MV-4-11 (cell line): ENCODE data around the gene BLOC1S5.
"Not testable (repeated sequence)": the region's sequence is repeated elsewhere in the genome, so short reads cannot be mapped to it uniquely, and the experiment has no call there.

Experiments used
- DNase-seq: peaks from one replicate; lab custom pipeline; 2025; lab: John Stamatoyannopoulos, UW

The BLOC1S5 gene

DNA sequence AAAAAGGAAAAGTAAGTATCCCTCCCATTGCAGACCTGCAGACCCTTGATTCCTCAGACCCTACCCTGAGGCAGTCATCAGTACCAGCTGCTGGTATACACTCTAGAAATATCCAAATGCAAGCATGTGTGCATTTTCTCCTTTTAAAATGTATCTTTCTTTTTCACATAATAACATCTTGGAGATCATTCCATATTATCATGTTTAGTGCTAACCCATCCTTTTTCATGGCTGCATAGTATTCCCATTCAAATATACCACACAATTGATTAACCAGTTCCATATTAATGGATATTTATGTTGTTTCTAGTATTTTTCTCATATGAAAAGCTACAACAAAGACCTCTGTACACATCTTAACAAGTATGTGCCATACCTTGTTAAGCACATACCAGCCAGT, 70.8 kb downstream of the BLOC1S5 start:
- no peak for DNase-seq

DNA sequence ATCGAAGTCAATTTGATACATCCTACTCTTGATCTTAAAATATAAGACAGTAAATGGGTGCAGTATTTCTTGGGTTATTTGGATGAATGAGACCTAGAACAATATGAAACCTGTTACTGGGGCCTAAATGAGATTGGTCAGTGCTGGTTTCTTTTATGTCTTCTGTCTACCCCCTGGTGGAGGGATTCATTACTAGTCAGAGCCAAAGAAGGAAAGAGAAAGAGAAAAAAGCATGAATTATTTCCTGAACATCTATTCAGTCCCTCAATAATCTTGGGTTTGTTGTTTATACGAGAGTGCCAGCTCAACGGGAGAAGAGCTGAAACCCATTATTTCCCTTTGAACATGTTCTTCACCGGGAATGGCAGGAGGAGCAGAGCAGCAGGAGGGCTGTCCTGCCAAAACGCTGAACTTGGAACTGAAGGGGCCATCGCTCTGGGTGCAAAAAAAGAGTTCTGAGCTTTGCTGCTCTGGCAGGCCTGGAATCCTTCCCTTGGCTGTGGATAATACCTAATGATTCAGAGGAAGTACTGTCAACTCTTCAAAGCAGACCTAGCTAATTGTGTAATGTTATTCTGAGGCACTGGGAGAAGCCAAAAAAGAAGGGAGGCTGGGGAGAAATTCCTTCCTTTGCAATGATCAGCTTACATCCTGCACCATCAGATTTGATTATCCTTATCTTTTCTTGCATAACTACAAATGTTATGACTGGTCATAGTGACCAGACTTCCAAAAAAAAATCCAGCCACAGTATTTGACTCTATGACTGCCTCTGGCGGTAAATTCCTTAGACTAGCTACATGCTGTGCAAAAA, 72.0 kb downstream of the BLOC1S5 start:
- no peak for DNase-seq

DNA sequence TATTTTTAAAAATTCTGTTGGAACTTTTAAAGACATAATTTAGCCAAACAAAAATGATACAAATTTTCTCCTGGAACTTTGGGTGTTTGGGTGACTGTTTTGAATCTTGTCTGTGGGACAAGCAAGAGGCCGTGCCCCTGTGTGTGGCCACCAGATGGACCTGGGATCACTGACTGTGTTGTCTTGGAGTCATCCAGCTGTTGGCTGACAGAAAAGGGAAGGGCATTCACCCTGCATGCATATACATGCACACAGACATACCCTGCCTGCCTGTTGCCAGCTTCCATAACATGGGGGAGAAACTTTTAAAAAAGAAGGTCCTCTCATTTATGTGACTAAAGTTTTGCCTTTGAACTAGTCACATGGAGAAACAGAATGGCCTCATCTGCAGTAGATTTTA, 72.7 kb downstream of the BLOC1S5 start:
- DNase-seq: no peak

DNA sequence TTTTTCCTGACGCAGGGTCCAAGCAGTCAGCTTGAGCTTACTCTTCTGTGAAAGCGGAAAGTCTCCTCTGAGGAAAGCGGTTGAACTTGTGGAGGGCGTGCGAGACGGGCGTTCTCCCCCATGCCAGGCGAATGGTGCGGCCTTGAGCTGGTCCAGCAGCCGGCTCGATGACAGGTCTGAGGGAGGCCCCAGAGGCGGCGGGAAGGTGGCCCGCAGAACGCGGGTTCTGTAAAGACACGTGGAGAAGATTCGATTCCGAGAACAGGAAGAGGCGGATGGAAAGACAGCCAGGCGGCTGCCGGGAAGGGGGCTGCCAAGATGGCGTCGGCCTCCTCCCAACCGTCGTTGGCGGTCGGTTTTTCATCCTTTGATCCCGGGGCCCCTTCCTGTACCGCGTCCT, 78.0 kb downstream of the BLOC1S5 start:
- no peak for DNase-seq

DNA sequence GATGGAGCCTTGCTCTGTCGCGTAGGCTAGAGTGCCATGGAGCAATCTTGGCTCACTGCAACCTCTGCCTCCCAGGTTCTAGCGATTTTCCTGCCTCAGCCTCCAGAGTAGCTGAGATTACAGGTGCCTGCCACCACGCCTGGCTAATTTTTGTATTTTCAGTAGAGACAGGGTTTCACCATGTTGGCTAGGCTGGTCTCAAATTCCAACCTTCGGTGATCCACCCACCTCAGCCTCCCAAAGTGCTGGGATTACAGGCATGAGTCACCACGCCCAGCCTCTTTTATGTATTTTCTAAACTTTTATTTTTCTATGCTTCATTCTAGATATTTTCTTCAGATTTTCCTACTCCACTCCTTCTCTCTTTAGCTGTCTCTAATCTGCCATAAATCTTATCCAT, 80.2 kb downstream of the BLOC1S5 start:
- not testable (repeated sequence) for DNase-seq

DNA sequence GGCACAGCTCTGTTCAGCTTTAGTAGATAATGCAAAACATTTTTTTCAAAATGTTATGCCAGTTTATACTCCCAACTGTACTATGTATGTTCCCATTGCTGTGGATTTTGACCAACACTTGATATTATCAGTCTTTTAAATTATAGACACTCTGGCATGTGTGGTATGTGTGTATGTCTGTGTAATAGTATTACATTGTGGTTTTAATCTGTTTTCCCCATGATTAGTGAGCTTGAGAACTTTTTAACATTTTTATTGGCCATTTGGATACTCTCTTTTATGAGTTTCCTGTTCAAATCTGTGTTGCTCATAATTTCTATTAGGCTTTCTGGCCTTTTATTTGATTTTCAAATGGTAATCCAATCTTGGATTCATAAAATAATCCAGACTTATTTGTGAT, 84.4 kb downstream of the BLOC1S5 start:
- no peak for DNase-seq

DNA sequence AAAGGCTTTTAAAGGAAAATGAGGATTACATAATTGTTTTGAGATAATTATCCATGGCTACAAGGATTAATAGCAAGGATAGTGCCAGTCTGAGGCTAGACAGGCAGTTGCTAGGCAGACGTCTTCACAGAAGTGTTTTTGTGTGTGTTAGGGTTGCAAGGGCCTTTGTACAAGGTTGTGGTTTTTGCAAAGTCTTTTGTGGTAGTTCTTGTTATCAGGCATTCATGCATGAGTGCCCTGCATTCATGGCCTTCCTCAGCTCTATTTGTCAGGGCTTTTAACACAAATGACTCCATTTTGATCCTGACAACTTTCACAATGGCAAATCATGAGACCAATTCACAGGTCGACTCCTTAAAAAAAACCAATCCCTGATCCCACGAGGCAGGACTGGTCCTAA, 85.5 kb downstream of the BLOC1S5 start:
- no peak for DNase-seq

DNA sequence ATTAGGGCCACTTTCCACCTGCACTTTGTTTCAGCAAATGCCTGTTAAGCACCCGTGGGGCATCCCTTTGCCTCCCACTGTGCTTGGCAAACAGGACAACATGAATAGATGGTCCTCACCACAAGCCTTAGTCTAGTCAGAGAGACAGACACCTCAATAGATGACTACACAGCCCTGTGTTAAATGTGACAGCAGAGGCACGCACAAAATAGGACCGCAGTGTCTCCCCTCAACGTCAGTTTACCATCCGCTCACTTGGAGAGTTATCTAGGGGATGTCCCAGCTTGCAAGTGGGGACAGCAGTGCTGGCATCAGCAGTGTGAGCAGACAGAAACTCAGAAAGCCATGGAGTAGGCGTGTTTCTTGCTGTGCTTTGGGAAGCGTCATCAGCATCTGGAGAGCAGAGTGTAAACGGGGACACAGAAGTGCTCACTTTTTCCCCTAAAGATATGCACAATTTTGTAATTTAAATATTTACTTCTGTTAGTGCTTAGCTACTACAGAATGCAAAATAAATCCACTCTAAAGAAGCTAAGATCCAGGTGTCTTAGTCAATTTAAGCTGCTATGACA, 87.6 kb downstream of the BLOC1S5 start:
- no peak for DNase-seq

DNA sequence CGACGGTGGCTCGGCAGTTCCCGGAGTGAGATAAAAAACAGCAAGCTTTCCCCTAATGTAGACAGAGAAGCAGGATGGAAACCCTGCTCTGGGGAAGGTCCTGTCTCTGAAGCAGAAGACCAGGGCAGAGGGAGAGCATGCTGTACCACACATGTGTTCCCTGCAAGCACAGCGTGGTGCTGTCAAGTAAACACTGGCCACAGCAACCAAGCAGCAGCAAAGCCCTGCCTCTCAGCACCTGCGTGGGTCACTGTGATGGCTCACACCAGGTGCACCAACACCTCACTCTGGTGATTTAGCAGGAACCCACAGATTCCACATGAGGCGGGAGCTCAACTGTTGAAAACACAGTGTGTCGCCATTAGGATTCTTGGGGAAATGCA, 88.4 kb downstream of the BLOC1S5 start:
- DNase-seq: no peak

DNA sequence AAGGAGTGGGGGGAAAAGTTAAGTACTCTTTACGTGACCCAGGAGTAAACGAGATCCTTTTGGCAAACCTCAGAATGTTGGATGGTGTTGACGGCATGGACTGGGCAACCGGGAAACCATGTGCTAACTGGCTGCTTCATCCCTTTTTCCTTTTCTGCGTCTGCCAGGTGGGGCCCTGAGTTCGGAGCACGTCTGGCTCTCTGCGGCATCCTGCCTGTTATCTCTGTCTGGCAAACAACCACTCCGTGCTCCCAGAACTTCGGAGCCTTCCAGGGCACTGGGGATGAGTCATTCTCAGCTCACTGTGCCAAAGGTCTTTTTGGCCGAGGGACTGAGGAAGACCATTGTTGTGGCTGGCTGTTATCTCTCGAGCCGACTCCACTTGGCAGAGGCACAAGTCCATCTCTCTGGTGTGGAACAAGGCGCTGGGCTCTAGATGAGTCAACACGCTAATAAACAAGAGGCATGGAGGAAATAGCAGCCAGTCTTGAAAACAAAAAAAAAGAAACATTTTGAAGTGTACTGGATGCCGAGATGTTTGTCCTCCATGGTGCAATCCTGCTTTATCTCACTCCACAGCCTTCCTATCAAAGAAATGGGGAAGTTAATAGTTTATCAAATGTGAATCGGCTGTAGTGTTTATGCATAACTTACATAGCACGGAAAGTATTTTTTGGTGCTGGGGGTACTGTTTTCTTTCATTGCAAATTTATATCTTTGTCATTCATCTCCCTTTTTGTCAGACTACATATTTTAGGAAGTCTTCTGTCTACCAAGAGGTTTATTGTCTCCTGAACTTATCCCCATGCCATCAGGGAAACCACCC, 89.0 kb downstream of the BLOC1S5 start:
- DNase-seq: no peak

DNA sequence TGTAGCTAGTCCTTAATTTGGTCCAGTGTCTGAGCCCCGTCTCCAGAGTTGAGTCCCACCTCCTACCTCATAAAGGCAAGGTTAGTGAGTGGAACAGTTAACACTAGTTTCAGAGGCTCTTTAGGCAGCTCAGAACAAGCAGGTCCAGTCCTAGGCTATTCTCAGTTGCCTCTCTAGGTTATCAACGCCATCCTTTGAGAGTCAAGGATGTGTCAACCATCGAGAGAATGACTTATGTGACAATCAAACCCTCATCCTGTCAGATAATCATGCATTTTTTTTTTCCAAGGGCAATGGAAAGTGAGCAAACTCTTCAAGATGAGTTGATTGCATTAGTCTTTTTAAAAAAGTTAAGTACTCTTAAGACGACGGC, 89.6 kb downstream of the BLOC1S5 start:
- no peak for DNase-seq

DNA sequence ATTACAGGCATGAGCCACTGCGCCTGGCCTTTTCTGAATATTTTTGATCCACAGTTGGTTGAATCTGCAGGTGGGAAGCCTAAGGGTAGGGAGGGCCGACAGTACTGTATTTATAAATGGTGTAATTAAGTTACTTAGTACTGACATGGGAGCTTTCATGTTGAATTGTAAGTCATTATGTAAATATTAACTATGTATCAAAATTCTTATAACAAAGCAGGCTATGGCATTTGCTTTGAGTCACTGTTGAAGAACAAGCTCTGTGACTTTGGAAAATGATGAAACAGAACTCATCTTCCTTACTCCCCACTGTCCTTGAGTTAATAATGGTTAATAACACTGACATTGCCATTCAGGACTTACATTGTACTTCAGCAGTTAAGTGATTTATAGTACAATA, 90.6 kb downstream of the BLOC1S5 start:
- no peak for DNase-seq

DNA sequence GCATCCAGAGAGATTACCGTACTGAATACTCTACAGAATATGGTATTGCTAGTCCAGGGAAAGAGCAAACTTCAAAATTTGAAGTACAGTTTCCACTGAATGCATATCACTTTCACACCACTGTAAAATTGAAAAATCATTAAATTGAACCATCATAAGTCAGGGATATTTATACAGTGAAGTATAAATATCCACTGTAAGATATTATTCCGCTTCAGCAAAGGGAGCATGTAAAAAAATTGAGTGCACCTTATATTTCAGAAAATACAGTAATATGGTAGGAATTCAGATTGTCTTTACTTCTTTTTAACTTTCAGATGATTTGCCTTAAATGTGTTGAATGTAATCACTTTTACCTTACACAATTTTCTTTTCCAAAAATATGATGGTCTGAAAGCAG, 92.7 kb downstream of the BLOC1S5 start:
- no peak for DNase-seq

DNA sequence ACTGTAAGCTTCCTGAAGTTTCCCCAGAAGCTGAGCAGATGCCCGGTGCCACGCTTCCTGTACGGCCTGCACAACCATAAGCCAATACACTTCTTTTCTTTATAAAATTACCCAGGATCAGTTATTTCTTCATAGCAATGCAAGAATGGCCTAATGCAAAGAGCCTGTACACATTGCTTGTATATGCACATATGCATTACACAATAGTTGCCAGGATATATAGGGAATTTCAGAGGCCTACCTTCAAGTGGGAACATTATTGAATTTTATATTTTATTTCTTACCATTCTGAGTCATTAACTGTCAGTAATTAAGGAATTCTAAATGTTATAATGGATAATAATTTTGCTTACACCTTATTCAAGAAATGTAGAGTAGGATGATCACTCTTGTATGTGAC, 93.6 kb downstream of the BLOC1S5 start:
- DNase-seq: no peak
